ENCODE data around the gene DTX4.
A peak's percentile ranks its signal among the peaks of the same experiment; 100 is the strongest.

Gene DTX4

GRCh38 chr11:59152312-59152951 is 19.5 kb upstream of the DTX4 start:
- DNase-seq (ENCODE audit: extremely low spot score), result no peak
- CTCF ChIA-PET, result no interaction called here
- TF ChIP-seq SUZ12 (IDR thresholded peaks at IDR 0.05) (no peak), TARDBP (IDR thresholded peaks at IDR 0.05) (no peak), ARNT (IDR thresholded peaks at IDR 0.05) (no peak), ZNF384 (IDR thresholded peaks at IDR 0.05) (no peak), SP1 (IDR thresholded peaks at IDR 0.05) (no peak), FOXM1 (IDR thresholded peaks at IDR 0.05; ENCODE audit: borderline replicate concordance) (no peak), FOXK2 (IDR thresholded peaks at IDR 0.05) (no peak), BHLHE40 (IDR thresholded peaks at IDR 0.05; ENCODE audit: borderline replicate concordance) (no peak), HDGF (IDR thresholded peaks at IDR 0.05; ENCODE audit: borderline replicate concordance) (no peak), ELF4 (IDR thresholded peaks at IDR 0.05) (no peak), FOXA1 (IDR thresholded peaks at IDR 0.05) (no peak), NFRKB (IDR thresholded peaks at IDR 0.05) (no peak), CTBP1 (IDR thresholded peaks at IDR 0.05; ENCODE audit: borderline replicate concordance) (no peak), L3MBTL2 (conservative IDR thresholded peaks at IDR 0.05) (no peak), LEF1 (IDR thresholded peaks at IDR 0.05; ENCODE audit: borderline replicate concordance) (no peak)
- TF ChIP-seq, protein P1, sequence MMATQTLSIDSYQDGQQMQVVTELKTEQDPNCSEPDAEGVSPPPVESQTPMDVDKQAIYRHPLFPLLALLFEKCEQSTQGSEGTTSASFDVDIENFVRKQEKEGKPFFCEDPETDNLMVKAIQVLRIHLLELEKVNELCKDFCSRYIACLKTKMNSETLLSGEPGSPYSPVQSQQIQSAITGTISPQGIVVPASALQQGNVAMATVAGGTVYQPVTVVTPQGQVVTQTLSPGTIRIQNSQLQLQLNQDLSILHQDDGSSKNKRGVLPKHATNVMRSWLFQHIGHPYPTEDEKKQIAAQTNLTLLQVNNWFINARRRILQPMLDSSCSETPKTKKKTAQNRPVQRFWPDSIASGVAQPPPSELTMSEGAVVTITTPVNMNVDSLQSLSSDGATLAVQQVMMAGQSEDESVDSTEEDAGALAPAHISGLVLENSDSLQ (IDR thresholded peaks at IDR 0.05), result no peak
- POLR2A ChIA-PET, result no interaction called here

DNA sequence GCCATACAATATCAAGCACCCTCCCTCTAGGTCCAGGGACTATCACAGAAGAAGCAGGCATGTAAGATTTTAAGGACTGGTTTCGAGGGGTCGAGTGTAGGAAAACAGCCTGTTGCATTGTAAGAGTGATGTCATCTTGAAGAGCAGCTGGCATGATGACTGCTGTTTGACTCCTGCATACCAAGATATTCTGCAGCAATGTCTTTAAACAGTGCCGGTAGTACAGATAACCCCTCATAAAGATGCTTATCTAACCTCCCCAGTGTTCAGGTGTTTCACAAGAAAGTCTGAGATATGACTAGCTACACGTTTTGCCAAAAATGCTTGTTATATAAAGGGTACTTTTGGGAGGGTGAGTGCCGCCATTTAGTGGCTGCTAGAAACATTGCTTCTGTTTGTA is 17.3 kb upstream of the DTX4 start:
- TF ChIP-seq CTBP1 (IDR thresholded peaks at IDR 0.05; ENCODE audit: borderline replicate concordance) (no peak), SUZ12 (IDR thresholded peaks at IDR 0.05) (no peak), FOXK2 (IDR thresholded peaks at IDR 0.05) (no peak), BHLHE40 (IDR thresholded peaks at IDR 0.05; ENCODE audit: borderline replicate concordance) (no peak), NFRKB (IDR thresholded peaks at IDR 0.05) (no peak), TARDBP (IDR thresholded peaks at IDR 0.05) (no peak), HDGF (IDR thresholded peaks at IDR 0.05; ENCODE audit: borderline replicate concordance) (no peak), ARNT (IDR thresholded peaks at IDR 0.05) (no peak)
- POLR2A ChIA-PET, result no interaction called here
- no peak for DNase-seq (ENCODE audit: extremely low spot score)
- CTCF ChIA-PET, result no interaction called here

GRCh38 chr11:59157433-59157832 is 14.5 kb upstream of the DTX4 start:
- no peak for DNase-seq (ENCODE audit: extremely low spot score)
- POLR2A ChIA-PET, result no interaction called here
- CTCF ChIA-PET, result interaction anchor here (1.2 to 1.5 kb wide), 2 partner anchors 15 to 17 kb away, joined by 3 to 7 read pairs; partner anchors contain the start of gene FAM111A
- TF ChIP-seq FOXM1 (IDR thresholded peaks at IDR 0.05; ENCODE audit: borderline replicate concordance) (no peak), ELF4 (IDR thresholded peaks at IDR 0.05) (no peak), CTBP1 (IDR thresholded peaks at IDR 0.05; ENCODE audit: borderline replicate concordance) (no peak), HDGF (IDR thresholded peaks at IDR 0.05; ENCODE audit: borderline replicate concordance) (no peak), LEF1 (IDR thresholded peaks at IDR 0.05; ENCODE audit: borderline replicate concordance) (no peak), SUZ12 (IDR thresholded peaks at IDR 0.05) (no peak), ARNT (IDR thresholded peaks at IDR 0.05) (no peak), SP1 (IDR thresholded peaks at IDR 0.05) (no peak), TARDBP (IDR thresholded peaks at IDR 0.05) (no peak), FOXA1 (IDR thresholded peaks at IDR 0.05) (no peak), ZNF384 (IDR thresholded peaks at IDR 0.05) (no peak), NFRKB (IDR thresholded peaks at IDR 0.05) (no peak), BHLHE40 (IDR thresholded peaks at IDR 0.05; ENCODE audit: borderline replicate concordance) (no peak)
- TF ChIP-seq, protein P1 (IDR thresholded peaks at IDR 0.05), result no peak

DNA sequence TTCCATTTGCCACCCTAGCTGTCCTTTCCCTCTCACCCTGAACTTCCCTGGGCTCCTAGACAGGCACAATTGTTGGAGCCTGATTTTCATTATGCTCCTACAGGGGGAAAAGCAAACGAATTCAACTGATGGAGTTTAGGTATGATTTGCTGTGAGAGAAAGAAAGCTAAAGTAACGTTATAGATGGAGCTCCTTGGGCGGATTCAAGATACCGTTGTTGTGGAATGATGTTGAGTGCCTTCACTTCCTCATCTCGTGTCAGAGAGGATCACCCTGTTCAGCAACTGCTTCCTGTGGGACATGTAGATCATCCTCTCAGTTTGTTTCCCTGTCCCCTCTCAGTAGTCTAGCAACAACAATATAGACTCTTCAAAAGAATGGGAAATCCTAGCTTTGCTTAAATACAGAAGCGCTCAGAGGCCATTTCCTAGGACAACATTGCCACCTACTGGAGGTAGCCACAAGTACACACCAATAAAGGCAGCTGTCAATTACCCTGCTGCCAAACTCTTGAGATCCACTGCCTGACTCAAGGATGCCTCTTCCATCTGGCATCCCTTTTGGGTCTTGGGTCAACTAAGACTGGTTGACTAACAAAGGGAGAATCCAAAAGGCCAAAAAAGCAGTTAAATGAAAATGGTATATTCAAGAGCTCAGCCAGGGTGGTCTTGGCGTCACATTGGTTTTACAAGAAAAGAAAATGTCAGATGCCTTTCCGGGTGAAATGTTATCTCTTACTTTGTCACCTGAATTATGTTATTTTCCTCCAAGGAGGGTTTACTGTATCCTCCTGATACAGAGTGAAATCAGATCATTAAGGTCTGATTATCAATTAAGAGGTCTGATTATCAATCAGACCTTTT is 13.5 kb upstream of the DTX4 start:
- DNase-seq (ENCODE audit: extremely low spot score), result peak; percentile 61
- ChIA-PET CTCF (interaction anchor here (0.7 to 1.5 kb wide), 12 partner anchors 8 to 581 kb away, joined by 3 to 10 read pairs (median 4); partner anchors contain the start of genes DTX4 and FAM111A), POLR2A (interaction anchor here (0.7 kb wide), 1 partner anchor 16 kb away, joined by 3 read pairs; the partner anchor contains the start of gene FAM111A)
- TF ChIP-seq, protein P1 (IDR thresholded peaks at IDR 0.05), result peak; percentile 84
- no peak for TF ChIP-seq FOXM1 (IDR thresholded peaks at IDR 0.05; ENCODE audit: borderline replicate concordance)

DNA sequence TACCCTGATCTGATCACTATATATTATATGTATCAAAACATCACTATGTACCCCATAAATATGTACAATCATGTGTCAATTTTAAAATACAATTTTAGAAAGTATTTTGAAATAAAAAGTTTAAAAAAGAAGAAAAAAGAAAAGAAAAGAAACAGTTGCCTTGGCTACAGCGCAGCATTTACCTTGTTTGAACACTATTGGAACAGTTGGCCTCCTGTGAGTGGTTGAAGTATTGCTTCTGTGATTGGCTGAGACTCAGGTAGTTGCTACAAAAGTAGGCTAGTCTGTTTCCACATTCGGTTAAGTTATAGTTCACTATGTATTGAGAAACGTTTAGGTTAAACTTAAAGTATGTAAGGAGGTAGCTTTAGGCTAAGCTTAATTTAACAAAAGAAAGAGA is 7.9 kb upstream of the DTX4 start:
- ChIA-PET POLR2A (no interaction called here), CTCF (no interaction called here)
- DNase-seq (ENCODE audit: extremely low spot score), result no peak
- TF ChIP-seq LEF1 (IDR thresholded peaks at IDR 0.05; ENCODE audit: borderline replicate concordance), result no peak
- TF ChIP-seq NFRKB (IDR thresholded peaks at IDR 0.05), result no peak
- TF ChIP-seq ZNF384 (IDR thresholded peaks at IDR 0.05), result no peak
- TF ChIP-seq, protein P1 (IDR thresholded peaks at IDR 0.05), result no peak
- TF ChIP-seq BHLHE40 (IDR thresholded peaks at IDR 0.05; ENCODE audit: borderline replicate concordance), result no peak
- TF ChIP-seq TARDBP (IDR thresholded peaks at IDR 0.05), result no peak
- no peak for TF ChIP-seq FOXK2 (IDR thresholded peaks at IDR 0.05)
- TF ChIP-seq ELF4 (IDR thresholded peaks at IDR 0.05), result no peak
- TF ChIP-seq SUZ12 (IDR thresholded peaks at IDR 0.05), result no peak
